PFSK-1 (cell line): Measurements from ENCODE around the gene GLB1L.
A peak's percentile ranks its signal among the peaks of the same experiment; 100 is the strongest.

Experiments
- FOXP2 ChIP-seq: optimal IDR thresholded peaks from 2 replicates; pipeline ENCODE3; 2011; ENCODE audit warnings: borderline replicate concordance, control low read depth, inconsistent platforms; ENCODE audit not compliant: insufficient read depth; ENCODE audit errors: extremely low read length, extremely low read depth
- POLR2AphosphoS5 ChIP-seq: IDR thresholded peaks from 2 replicates; pipeline ENCODE4 v1.6.1; 2012; ENCODE audit warnings: low read depth, mild to moderate bottlenecking, control low read depth, low read length, moderate library complexity
- SIN3A ChIP-seq: IDR thresholded peaks from 2 replicates; pipeline ENCODE4 v1.6.1; 2012; ENCODE audit warnings: mild to moderate bottlenecking, low read length, moderate library complexity, borderline replicate concordance; ENCODE audit not compliant: insufficient read depth
- TAF1 ChIP-seq: IDR thresholded peaks from 2 replicates; pipeline ENCODE4 v1.6.1; 2012; ENCODE audit warnings: low read length, control low read depth, borderline replicate concordance; ENCODE audit not compliant: insufficient read depth
- TF ChIP-seq, protein P1 (sequence below), 2 experiments: IDR thresholded peaks; 2 replicates each; pipeline versions ENCODE4 v1.6.1 to v1.8.0; 2011 to 2012; ENCODE audit warnings: low read depth in 2 of 2, low read length in 2 of 2, control low read depth in 1 of 2, inconsistent platforms in 1 of 2, mild to moderate bottlenecking in 1 of 2, moderate library complexity in 1 of 2; ENCODE audit not compliant: insufficient read depth in 1 of 2

Gene GLB1L

GRCh38 chr2:219277703-219278654, 32.7 kb upstream of the GLB1L start:
- TF ChIP-seq TAF1 (peak; percentile 44; the same call in 1 of the 2 replicates), SIN3A (no peak), POLR2AphosphoS5 (no peak), FOXP2 (no peak)
- TF ChIP-seq, protein P1, sequence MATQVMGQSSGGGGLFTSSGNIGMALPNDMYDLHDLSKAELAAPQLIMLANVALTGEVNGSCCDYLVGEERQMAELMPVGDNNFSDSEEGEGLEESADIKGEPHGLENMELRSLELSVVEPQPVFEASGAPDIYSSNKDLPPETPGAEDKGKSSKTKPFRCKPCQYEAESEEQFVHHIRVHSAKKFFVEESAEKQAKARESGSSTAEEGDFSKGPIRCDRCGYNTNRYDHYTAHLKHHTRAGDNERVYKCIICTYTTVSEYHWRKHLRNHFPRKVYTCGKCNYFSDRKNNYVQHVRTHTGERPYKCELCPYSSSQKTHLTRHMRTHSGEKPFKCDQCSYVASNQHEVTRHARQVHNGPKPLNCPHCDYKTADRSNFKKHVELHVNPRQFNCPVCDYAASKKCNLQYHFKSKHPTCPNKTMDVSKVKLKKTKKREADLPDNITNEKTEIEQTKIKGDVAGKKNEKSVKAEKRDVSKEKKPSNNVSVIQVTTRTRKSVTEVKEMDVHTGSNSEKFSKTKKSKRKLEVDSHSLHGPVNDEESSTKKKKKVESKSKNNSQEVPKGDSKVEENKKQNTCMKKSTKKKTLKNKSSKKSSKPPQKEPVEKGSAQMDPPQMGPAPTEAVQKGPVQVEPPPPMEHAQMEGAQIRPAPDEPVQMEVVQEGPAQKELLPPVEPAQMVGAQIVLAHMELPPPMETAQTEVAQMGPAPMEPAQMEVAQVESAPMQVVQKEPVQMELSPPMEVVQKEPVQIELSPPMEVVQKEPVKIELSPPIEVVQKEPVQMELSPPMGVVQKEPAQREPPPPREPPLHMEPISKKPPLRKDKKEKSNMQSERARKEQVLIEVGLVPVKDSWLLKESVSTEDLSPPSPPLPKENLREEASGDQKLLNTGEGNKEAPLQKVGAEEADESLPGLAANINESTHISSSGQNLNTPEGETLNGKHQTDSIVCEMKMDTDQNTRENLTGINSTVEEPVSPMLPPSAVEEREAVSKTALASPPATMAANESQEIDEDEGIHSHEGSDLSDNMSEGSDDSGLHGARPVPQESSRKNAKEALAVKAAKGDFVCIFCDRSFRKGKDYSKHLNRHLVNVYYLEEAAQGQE (IDR thresholded peaks at IDR 0.05; ENCODE audit: insufficient read depth in 1 of 2, low read depth in 2 of 2, low read length in 2 of 2), result 0 out of 4 replicates have a peak, but pooled peaks of 1 of the 2 experiments have one; percentile 17

GRCh38 chr2:219274361-219274921, 29.2 kb upstream of the GLB1L start:
- no peak for TF ChIP-seq POLR2AphosphoS5
- TF ChIP-seq FOXP2, result no peak
- TF ChIP-seq, protein P1 (IDR thresholded peaks at IDR 0.05; ENCODE audit: insufficient read depth in 1 of 2, low read depth in 2 of 2, low read length in 2 of 2), result no peak
- TF ChIP-seq SIN3A, result no peak
- no peak for TF ChIP-seq TAF1

- no peak for TF ChIP-seq POLR2AphosphoS5
- TF ChIP-seq FOXP2, result no peak
- TF ChIP-seq TAF1, result no peak
- TF ChIP-seq, protein P1 (IDR thresholded peaks at IDR 0.05; ENCODE audit: insufficient read depth in 1 of 2, low read depth in 2 of 2, low read length in 2 of 2), result no peak
- TF ChIP-seq SIN3A, result no peak
Measured at GRCh38 chr2:219273937-219274336, 28.7 kb upstream of the GLB1L start.

- TF ChIP-seq, protein P1 (IDR thresholded peaks at IDR 0.05; ENCODE audit: insufficient read depth in 1 of 2, low read depth in 2 of 2, low read length in 2 of 2), result no peak
- TF ChIP-seq FOXP2 (no peak), SIN3A (no peak), POLR2AphosphoS5 (no peak), TAF1 (no peak)
Measured at GRCh38 chr2:219272995-219273394, 27.8 kb upstream of the GLB1L start.
